KMS-11 (cell line): ENCODE measurements around the gene B9D2.

ENCODE experiments used
- H2AFZ ChIP-seq: fragments of 200-600 bp; sonication (generic); 2 replicates; pipeline ENCODE4 v1.6.1; 2016; ENCODE audit warnings: antibody characterized with exemption, mixed run types, low read depth
- H3K27ac ChIP-seq: fragments of 200-600 bp; sonication (generic); 2 replicates; pipeline ENCODE4 v1.6.1; 2016; ENCODE audit warnings: mild to moderate bottlenecking, mixed run types
- H3K27me3 ChIP-seq: fragments of 200-600 bp; sonication (generic); 2 replicates; pipeline ENCODE4 v1.6.1; 2017; ENCODE audit warnings: mild to moderate bottlenecking, low read depth, mixed run types, moderate library complexity; ENCODE audit not compliant: insufficient read depth
- H3K36me3 ChIP-seq: fragments of 200-600 bp; sonication (generic); 2 replicates; pipeline ENCODE4 v1.6.1; 2017; ENCODE audit warnings: mild to moderate bottlenecking, mixed run types; ENCODE audit not compliant: insufficient read depth
- H3K4me1 ChIP-seq: fragments of 200-600 bp; sonication (generic); 2 replicates; pipeline ENCODE4 v1.6.1; 2016; ENCODE audit warnings: mild to moderate bottlenecking, low read depth, mixed run types; ENCODE audit not compliant: poor library complexity, severe bottlenecking
- H3K4me2 ChIP-seq: fragments of 200-600 bp; sonication (generic); 2 replicates; pipeline ENCODE4 v1.7.0; 2016; ENCODE audit warnings: mild to moderate bottlenecking, mixed run types
- H3K4me3 ChIP-seq: fragments of 200-600 bp; sonication (generic); IDR thresholded peaks from 2 replicates; pipeline ENCODE4 v1.6.1; 2017; ENCODE audit warnings: low read depth, low read length, mixed read lengths; ENCODE audit not compliant: insufficient read depth
- H3K79me2 ChIP-seq: fragments of 200-600 bp; sonication (generic); 2 replicates; pipeline ENCODE4 v1.6.1; 2016; ENCODE audit warnings: low read depth, mixed run types; ENCODE audit not compliant: insufficient read depth
- H3K9ac ChIP-seq: fragments of 200-600 bp; sonication (generic); 2 replicates; pipeline ENCODE4 v1.6.1; 2016; ENCODE audit warnings: mild to moderate bottlenecking, mixed run types
- H4K20me1 ChIP-seq: fragments of 200-600 bp; sonication (generic); 2 replicates; pipeline ENCODE4 v1.6.1; 2016; ENCODE audit warnings: mild to moderate bottlenecking, mixed run types; ENCODE audit not compliant: insufficient read depth
- TF ChIP-seq, protein P1 (sequence below): fragments of 200-600 bp; sonication (generic); conservative IDR thresholded peaks from 2 replicates; pipeline ENCODE4 v1.6.1; 2017; ENCODE audit warnings: low read depth, mild to moderate bottlenecking, antibody characterized with exemption, low read length, moderate library complexity, mixed read lengths

The B9D2 gene

DNA sequence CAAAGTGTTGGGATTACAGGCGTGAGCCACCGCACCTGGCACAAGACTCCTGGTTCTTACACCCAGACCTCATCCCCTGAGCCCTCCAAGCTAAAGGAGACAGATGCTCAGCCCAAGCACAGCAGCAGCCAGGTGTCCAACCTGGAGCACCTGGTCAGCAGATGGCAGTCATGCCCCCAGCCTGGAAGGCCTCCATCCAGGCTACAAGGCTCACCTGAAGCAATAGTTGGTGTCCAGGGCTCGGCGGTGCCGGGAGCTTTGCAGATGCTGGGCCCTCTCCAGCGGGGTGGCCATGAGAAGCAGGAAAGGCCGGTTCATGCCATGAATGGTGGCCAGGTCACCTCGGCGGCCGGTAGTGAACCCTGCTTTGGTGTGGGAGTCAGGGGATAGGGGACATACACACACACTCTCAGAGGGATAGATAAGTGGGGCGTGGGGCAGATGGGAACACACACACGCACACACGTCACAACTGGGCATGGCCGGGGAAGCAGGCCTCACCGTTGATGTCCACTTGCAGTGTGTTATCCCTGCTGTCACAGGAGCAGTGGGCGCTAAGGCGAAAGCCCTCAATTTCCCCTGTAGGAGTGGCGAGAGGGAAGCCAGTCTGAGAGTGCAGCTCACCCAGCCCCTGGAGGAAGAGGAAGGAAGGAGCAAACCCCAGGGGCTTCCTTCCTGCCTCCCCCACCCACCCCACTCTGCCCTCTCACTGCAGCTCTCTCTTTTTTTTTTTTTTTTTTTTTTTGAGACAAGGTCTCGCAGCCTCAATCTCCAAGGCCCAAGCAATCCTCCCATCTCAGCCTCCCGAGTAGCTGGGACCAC is 22.1 kb downstream of the B9D2 start:
- H2AFZ ChIP-seq: no peak overlapping the region
- H3K9ac ChIP-seq: no peak overlapping the region
- H3K27ac ChIP-seq: no peak overlapping the region
- no peaks in the 10 kb centered on the region; the same call in 1 of the 2 replicates for H3K79me2 ChIP-seq
- no peaks in the 10 kb centered on the region for H4K20me1 ChIP-seq
- no peak overlapping the region for H3K4me3 ChIP-seq
- no peak overlapping the region for H3K4me2 ChIP-seq
- peaks cover 3% of the 10 kb centered on the region; the same call in 1 of the 2 replicates for H3K36me3 ChIP-seq
- TF ChIP-seq, protein P1, sequence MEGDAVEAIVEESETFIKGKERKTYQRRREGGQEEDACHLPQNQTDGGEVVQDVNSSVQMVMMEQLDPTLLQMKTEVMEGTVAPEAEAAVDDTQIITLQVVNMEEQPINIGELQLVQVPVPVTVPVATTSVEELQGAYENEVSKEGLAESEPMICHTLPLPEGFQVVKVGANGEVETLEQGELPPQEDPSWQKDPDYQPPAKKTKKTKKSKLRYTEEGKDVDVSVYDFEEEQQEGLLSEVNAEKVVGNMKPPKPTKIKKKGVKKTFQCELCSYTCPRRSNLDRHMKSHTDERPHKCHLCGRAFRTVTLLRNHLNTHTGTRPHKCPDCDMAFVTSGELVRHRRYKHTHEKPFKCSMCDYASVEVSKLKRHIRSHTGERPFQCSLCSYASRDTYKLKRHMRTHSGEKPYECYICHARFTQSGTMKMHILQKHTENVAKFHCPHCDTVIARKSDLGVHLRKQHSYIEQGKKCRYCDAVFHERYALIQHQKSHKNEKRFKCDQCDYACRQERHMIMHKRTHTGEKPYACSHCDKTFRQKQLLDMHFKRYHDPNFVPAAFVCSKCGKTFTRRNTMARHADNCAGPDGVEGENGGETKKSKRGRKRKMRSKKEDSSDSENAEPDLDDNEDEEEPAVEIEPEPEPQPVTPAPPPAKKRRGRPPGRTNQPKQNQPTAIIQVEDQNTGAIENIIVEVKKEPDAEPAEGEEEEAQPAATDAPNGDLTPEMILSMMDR: no peak
- H3K27me3 ChIP-seq: no peaks in the 10 kb centered on the region
- no peaks in the 10 kb centered on the region for H3K4me1 ChIP-seq

GRCh38 chr19:41339936-41340335 is 24.0 kb downstream of the B9D2 start:
- no peaks in the 10 kb centered on the region; the same call in 1 of the 2 replicates for H3K79me2 ChIP-seq
- TF ChIP-seq, protein P1: no peak
- H3K4me2 ChIP-seq: no peak overlapping the region
- peaks cover 8% of the 10 kb centered on the region; the same call in 1 of the 2 replicates for H3K36me3 ChIP-seq
- H3K27me3 ChIP-seq: no peaks in the 10 kb centered on the region
- no peak overlapping the region for H3K27ac ChIP-seq
- no peaks in the 10 kb centered on the region for H3K4me1 ChIP-seq
- no peak overlapping the region for H3K9ac ChIP-seq
- H2AFZ ChIP-seq: no peak overlapping the region
- no peak overlapping the region for H3K4me3 ChIP-seq
- no peaks in the 10 kb centered on the region for H4K20me1 ChIP-seq

GRCh38 chr19:41335467-41335866 is 28.5 kb downstream of the B9D2 start:
- Histone ChIP-seq H4K20me1 (no peaks in the 10 kb centered on the region), H3K79me2 (0 out of 2 replicates have a peak, but pooled peaks cover 12% of the 10 kb centered on the region), H3K9ac (no peak overlapping the region), H3K4me2 (no peak overlapping the region), H3K36me3 (peaks cover 8% of the 10 kb centered on the region; the same call in 1 of the 2 replicates), H2AFZ (no peak overlapping the region), H3K27ac (no peak overlapping the region), H3K4me1 (no peaks in the 10 kb centered on the region), H3K4me3 (no peak overlapping the region), H3K27me3 (no peaks in the 10 kb centered on the region)
- TF ChIP-seq, protein P1: no peak

DNA sequence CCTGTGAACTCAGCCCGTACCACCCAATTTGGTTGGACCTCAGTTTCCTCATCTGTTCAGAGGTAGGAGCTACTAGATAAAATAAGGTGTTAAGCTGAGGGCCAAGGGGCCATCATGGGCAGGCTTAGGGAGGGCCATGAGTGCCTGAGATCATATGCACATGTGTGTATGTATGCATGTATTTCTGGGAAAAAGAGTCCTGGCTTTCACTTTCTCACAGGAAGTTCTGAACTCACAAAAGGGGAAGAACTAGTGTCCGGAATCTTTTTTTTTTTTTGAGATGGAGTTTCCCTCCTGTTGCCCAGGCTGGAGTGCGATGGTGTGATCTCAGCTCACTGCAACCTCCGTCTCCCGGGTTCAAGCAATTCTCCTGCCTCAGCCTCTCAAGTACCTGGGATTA is 29.2 kb downstream of the B9D2 start:
- Histone ChIP-seq H4K20me1 (no peaks in the 10 kb centered on the region), H3K4me3 (no peak overlapping the region), H3K9ac (no peak overlapping the region), H3K79me2 (0 out of 2 replicates have a peak, but pooled peaks cover 12% of the 10 kb centered on the region), H2AFZ (no peak overlapping the region), H3K36me3 (peaks cover 8% of the 10 kb centered on the region; the same call in 1 of the 2 replicates), H3K27ac (no peak overlapping the region), H3K4me2 (no peak overlapping the region), H3K4me1 (no peaks in the 10 kb centered on the region), H3K27me3 (no peaks in the 10 kb centered on the region)
- TF ChIP-seq, protein P1: no peak
